RWPE1 (cell line): Measurements from ENCODE around the gene XIRP2.
"Not testable (repeated sequence)": the region's sequence is repeated elsewhere in the genome, so short reads cannot be mapped to it uniquely, and the experiment has no call there.

Experiments
- CTCF ChIA-PET: fragments of 350-600 bp; sonication (Branson Sonifier 250); formaldehyde crosslinking; extraction: SDS; loops from one replicate; lab custom pipeline; 2021; lab: Yijun Ruan, JAX
- POLR2A ChIA-PET: fragments of 400-600 bp; formaldehyde crosslinking; extraction: SDS; loops from one replicate; lab custom pipeline; 2020; ENCODE audit warnings: antibody characterized with exemption; ENCODE audit not compliant: low non-redundant PET; lab: Yijun Ruan, JAX
- DNase-seq: peaks from one replicate; pipeline ENCODE4 v3.0.0; 2012; ENCODE audit warnings: low spot score
- H3K27ac ChIP-seq: fragments of 450-650 bp; 2 replicates; pipeline ENCODE4 v1.5.1; 2017
- TF ChIP-seq, protein P1 (sequence below): fragments of 450-650 bp; conservative IDR thresholded peaks from 2 replicates; pipeline ENCODE4 v1.5.1; 2017; ENCODE audit warnings: low read depth, mild to moderate bottlenecking

The XIRP2 gene

DNA sequence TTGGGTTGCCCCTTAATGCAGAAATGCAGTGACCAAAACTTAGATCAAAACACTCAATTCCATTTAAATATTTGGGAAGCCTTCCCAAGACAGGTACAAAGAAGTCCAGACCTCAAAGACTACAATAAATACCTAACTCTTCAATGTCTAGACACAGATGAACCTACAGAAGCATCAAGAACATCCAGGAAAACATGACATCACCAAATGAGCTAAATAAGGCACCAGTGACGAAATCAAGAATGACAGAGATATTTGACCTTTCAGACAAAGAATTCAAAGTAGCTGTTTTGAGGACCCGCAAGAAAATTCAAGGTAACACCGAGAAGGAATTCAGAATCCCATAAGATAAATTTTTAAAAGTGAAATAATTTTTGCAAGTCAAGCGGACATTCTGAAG is 140.2 kb downstream of the XIRP2 start:
- DNase-seq: no peak
- CTCF ChIA-PET: no interaction called here
- TF ChIP-seq, protein P1, sequence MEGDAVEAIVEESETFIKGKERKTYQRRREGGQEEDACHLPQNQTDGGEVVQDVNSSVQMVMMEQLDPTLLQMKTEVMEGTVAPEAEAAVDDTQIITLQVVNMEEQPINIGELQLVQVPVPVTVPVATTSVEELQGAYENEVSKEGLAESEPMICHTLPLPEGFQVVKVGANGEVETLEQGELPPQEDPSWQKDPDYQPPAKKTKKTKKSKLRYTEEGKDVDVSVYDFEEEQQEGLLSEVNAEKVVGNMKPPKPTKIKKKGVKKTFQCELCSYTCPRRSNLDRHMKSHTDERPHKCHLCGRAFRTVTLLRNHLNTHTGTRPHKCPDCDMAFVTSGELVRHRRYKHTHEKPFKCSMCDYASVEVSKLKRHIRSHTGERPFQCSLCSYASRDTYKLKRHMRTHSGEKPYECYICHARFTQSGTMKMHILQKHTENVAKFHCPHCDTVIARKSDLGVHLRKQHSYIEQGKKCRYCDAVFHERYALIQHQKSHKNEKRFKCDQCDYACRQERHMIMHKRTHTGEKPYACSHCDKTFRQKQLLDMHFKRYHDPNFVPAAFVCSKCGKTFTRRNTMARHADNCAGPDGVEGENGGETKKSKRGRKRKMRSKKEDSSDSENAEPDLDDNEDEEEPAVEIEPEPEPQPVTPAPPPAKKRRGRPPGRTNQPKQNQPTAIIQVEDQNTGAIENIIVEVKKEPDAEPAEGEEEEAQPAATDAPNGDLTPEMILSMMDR: no peak
- H3K27ac ChIP-seq: no peak overlapping the region
- POLR2A ChIA-PET: no interaction called here

DNA sequence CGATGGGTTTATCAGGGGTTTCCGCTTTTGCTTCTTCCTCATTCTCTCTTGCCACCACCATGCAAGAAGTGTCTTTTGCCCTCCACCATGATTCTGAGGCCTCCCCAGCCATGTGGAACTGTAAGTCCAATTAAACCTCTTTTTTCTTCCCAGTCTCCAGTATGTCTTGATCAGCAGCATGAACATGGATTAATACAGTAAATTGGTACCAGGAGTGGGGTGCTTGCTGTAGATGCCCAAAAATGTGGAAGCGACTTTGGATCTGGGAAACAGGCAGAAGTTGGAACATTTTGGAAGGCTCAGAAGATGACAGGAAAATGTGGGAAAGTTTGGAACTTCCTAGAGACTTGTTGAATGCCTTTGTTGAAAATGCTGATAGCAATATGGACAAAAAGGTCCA is 146.7 kb downstream of the XIRP2 start:
- H3K27ac ChIP-seq, POLR2A ChIA-PET, CTCF ChIA-PET, DNase-seq: not testable (repeated sequence)

DNA sequence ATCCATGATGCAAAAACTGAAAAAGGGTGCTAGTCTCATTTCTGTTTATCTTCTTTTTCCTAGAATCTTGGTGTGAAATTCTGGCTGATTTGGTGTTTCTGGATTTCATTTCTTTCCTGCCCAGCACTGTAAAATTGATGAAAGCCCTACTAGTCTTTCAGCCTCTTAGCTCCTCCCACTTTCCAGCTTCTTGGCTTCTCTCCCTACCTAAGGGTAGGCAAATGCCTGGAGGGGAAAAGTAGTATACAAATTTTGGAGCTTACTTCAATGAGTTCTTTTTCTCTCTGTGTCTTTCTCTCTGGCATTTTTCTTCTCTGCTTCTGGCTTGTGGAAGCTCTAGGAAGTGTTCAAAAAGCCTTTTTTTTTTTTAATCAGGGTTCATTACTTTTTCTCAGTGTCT is 160.5 kb downstream of the XIRP2 start:
- DNase-seq: no peak
- TF ChIP-seq, protein P1: no peak
- H3K27ac ChIP-seq: no peak overlapping the region
- CTCF ChIA-PET: no interaction called here
- POLR2A ChIA-PET: no interaction called here

DNA sequence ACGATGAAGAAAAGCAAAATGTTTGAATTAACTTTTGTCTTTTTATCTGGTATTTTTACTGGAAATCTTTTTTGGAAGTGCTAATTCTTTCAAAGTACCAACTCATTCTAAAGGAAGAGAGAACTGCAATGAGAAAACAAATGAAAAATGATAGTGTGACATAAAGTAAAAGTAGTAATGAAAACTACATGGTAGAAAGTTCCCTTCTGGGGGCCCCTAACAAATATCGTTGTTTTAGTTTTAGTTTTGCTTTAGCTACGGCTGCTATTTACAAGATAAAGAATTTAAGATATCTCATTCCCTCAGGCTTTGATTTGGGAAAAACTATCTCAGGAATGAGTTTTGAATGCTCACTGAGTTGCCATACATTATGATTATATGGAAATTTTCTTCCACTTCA is 161.4 kb downstream of the XIRP2 start:
- POLR2A ChIA-PET: no interaction called here
- H3K27ac ChIP-seq: no peak overlapping the region
- TF ChIP-seq, protein P1: no peak
- DNase-seq: no peak
- CTCF ChIA-PET: no interaction called here

DNA sequence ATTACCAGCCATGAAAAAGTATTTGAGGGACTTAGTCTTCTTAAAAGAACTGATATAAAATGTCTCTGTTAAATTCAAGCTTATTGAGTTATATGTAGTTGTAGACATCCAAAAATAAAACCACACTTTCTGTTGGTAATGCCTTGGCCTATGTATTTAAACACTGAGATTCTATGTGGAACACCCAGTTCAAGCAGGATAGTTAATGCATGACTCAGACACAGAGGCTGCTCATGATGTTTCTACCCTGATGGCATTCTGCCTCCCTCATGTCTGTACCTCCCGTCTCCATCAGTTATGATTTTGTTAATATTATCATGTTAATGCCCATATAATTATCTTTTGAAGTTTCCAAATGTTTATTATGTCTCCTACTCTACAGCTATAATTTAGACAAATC is 164.5 kb downstream of the XIRP2 start:
- no peak overlapping the region for H3K27ac ChIP-seq
- POLR2A ChIA-PET: no interaction called here
- TF ChIP-seq, protein P1: no peak
- CTCF ChIA-PET: no interaction called here
- peak; percentile 9 for DNase-seq

DNA sequence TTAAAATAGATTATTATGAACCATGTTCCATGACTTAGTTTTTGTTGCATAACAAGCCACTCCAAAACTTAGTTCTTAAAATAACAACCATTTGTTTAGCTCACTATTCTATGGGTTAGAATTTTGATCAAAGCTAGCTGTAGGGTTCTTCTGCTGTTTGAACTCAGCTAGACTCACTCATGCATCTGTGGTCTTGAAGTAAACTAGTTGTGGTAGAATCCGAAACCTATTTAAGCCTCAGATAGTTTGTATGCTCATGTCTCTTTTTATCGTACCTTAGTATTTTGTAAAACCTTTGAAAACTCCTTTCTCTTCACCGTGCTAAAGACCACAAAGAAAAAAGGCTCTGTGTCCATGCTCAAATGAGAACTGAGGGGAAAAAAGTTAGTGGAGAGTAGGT is 166.6 kb downstream of the XIRP2 start:
- DNase-seq: no peak
- TF ChIP-seq, protein P1: no peak
- H3K27ac ChIP-seq: no peak overlapping the region
- CTCF ChIA-PET: no interaction called here
- POLR2A ChIA-PET: no interaction called here

DNA sequence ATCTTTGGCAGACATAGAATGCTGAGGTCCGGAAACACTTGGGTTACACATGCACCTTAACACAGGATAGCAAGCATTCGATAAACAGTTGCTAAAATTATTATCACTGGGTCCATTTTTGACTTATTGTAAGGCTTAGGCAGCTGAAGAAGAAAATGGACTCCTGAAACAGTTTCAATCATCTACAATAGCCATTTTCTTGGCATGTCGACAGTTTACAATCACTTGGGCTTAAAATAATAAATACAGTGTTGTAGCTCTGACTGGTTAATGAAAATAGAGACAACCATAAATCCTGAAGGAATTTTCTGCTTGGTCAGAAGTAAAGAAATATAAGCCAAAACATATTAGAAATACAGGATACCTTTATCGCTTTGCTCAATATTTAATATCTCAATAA is 169.2 kb downstream of the XIRP2 start:
- no peak for DNase-seq
- TF ChIP-seq, protein P1: no peak
- ChIA-PET CTCF (no interaction called here), POLR2A (no interaction called here)
- no peak overlapping the region for H3K27ac ChIP-seq
